ENCODE results near the gene NR6A1. TPM values are rescaled to one million over a fixed set of nuclear protein-coding genes. Genes with fewer than 3 reads are reported as not detected.

Gene NR6A1
- total RNA-seq, 4 donors from 2014 or later = 1.7 to 8.4 (median 5.5) TPM

DNA sequence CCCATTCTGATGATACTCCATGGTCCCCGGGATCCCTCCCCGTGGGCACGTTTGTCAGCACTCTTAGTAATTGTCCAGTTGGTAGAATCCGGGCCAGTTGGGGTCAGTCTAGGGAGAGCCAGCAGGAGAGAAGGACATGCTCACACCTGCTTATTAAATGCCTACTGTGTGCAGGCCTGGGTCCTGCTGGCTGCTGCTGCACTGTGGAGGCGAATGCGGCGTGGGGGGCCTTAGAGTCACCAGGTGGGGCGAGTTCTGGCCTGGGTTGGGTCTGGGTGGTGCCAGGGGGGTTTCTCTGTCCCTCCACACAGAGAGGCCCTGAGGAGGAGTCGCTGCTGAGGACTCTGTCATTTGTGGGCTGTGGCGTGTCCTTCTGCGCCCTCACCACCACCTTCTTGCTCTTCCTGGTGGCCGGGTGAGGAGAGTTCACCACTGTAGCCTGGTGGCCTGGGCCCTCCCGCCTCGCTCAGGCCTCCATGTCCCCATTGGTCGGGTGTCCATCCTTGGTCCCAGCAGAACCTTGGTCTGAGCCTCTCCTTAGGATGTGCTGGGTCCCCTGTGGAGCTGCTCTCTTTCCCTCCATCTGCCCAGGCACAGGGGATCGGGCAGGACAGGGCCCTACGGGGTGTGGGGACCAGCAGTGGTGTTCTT, 303.6 kb downstream of the NR6A1 start:
- Histone ChIP-seq H3K4me3 (no peak overlapping the region), H3K27ac (no peak overlapping the region), H3K36me3 (no peaks in the 10 kb centered on the region), H3K4me1 (no peaks in the 10 kb centered on the region), H3K27me3 (peaks cover 0 to 8% of the 10 kb centered on the region in 2 donors), H3K9me3 (peaks cover 0 to 5% (median 0%) of the 10 kb centered on the region in 4 donors)
- no peak for TF ChIP-seq EP300 (IDR thresholded peaks at IDR 0.05)
- no peak for TF ChIP-seq CTCF (IDR thresholded peaks at IDR 0.05)
- TF ChIP-seq POLR2A (IDR thresholded peaks at IDR 0.05) = no peak
- 89 to 93% methylated on average over 17 of the region's 17 CpGs for WGBS, 2 donors
- DNase-seq (ENCODE audit: low spot score in 2 of 2) = no peak

Small RNAs within 50 kb of the gene (small RNA-seq; reads per million reads assigned to genes)
- 121 reads per million, percentile 96 among the genes with 10 or more reads in this experiment for gene MIR181A2
- 4.9 reads per million, percentile 83 among the genes with 10 or more reads in this experiment for gene MIR181B2
- not detected for gene RN7SL302P

Other genes starting within 250 kb of the NR6A1 start
- gene OLFML2A, start 5.8 kb upstream of the NR6A1 start, total RNA-seq = 100 to 1,000 TPM in 2 of 4 donors, 10 to 100 TPM in 2; 44.7 to 328 (median 169) TPM
- under 1 TPM in 1 of 4 donors, not detected in 3; 0.39 TPM for gene WDR38, start 82.1 kb upstream of the NR6A1 start, total RNA-seq
- 1,000 to 10,000 TPM; 1,854 to 2,171 (median 1,912) TPM for gene RPL35, start 90.6 kb upstream of the NR6A1 start, total RNA-seq
- gene ARPC5L, start 90.8 kb upstream of the NR6A1 start, total RNA-seq = 10 to 100 TPM; 21.6 to 25.3 (median 24.2) TPM
- 10 to 100 TPM; 23.5 to 44.4 (median 28.4) TPM for gene GOLGA1, start 169.8 kb upstream of the NR6A1 start, total RNA-seq